Fibroblast of mammary gland (primary cell): ENCODE data around the gene ACTL7B.

ENCODE experiments used
- DNase-seq: peaks from one replicate; pipeline ENCODE4 v3.0.0-alpha.2; 2010; ENCODE audit warnings: low read depth
- H3K4me3 ChIP-seq: 2 replicates; pipeline ENCODE4 v1.5.1; 2011; ENCODE audit warnings: low read depth, mild to moderate bottlenecking, low read length, moderate library complexity; ENCODE audit not compliant: control insufficient read depth
- TF ChIP-seq, protein P1 (sequence below): conservative IDR thresholded peaks from 2 replicates; pipeline ENCODE4 v1.5.1; 2011; ENCODE audit warnings: low read depth, low read length, inconsistent platforms; ENCODE audit not compliant: control insufficient read depth, insufficient read depth

ACTL7B gene

DNA sequence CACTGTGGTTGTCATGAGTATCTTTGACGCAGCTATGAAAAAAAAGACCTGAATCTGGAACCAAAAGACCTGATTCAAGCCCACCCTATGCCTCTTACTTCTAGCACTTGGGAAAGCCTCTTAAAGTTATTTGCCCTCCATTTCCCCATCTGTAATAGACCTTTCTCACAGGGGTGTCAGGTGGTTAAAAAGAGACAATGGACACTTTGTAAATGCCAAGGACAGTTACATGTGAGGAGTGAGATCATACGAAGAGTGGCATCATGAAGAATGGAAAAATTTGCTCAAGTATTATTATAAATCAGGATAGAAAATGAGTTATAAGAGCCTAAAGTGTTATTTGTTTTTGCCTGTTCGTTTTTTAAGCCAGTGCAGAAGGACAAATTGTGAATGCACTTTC, 46.5 kb downstream of the ACTL7B start:
- no peak overlapping the region for H3K4me3 ChIP-seq
- DNase-seq, result no peak
- TF ChIP-seq, protein P1, sequence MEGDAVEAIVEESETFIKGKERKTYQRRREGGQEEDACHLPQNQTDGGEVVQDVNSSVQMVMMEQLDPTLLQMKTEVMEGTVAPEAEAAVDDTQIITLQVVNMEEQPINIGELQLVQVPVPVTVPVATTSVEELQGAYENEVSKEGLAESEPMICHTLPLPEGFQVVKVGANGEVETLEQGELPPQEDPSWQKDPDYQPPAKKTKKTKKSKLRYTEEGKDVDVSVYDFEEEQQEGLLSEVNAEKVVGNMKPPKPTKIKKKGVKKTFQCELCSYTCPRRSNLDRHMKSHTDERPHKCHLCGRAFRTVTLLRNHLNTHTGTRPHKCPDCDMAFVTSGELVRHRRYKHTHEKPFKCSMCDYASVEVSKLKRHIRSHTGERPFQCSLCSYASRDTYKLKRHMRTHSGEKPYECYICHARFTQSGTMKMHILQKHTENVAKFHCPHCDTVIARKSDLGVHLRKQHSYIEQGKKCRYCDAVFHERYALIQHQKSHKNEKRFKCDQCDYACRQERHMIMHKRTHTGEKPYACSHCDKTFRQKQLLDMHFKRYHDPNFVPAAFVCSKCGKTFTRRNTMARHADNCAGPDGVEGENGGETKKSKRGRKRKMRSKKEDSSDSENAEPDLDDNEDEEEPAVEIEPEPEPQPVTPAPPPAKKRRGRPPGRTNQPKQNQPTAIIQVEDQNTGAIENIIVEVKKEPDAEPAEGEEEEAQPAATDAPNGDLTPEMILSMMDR, result no peak
